HL-60 (cell line): ENCODE data around the gene PALLD.

Experiments used
- DNase-seq, 2 experiments: peaks; one replicate each; pipeline ENCODE4 v3.0.0-alpha.2; 2010 to 2020; ENCODE audit warnings: low read depth in 1 of 2, low spot score in 1 of 2
- H3K27ac ChIP-seq: fragments of 250-450 bp; sonication (Bioruptor Pico); replicated peaks from 2 replicates; pipeline ENCODE4 v1.5.1; 2020; ENCODE audit warnings: mild to moderate bottlenecking, moderate library complexity
- H3K27me3 ChIP-seq: fragments of 250-450 bp; sonication (Bioruptor Pico); 2 replicates; pipeline ENCODE4 v1.5.1; 2021; ENCODE audit warnings: mild to moderate bottlenecking, moderate library complexity; ENCODE audit not compliant: insufficient read depth, poor library complexity, severe bottlenecking
- H3K4me3 ChIP-seq: replicated peaks from 2 replicates; pipeline ENCODE4 v1.5.1; 2011; ENCODE audit warnings: mild to moderate bottlenecking, control low read depth, low read length; ENCODE audit not compliant: insufficient read depth
- CTCF ChIP-seq: IDR thresholded peaks from one replicate; pipeline ENCODE4 v1.5.1; 2011; ENCODE audit warnings: low read length, control low read depth, inconsistent platforms; ENCODE audit not compliant: insufficient read depth
- GABPA ChIP-seq: IDR thresholded peaks from 2 replicates; pipeline ENCODE4 v1.6.1; 2012; ENCODE audit warnings: low read depth
- POLR2AphosphoS5 ChIP-seq: IDR thresholded peaks from 2 replicates; pipeline ENCODE4 v1.6.1; 2012; ENCODE audit warnings: low read depth
- REST ChIP-seq: IDR thresholded peaks from 2 replicates; pipeline ENCODE4 v1.6.1; 2012; ENCODE audit warnings: low read depth; ENCODE audit not compliant: insufficient replicate concordance
- SPI1 ChIP-seq: IDR thresholded peaks from 2 replicates; pipeline ENCODE4 v1.6.1; 2012; ENCODE audit warnings: low read depth, mild to moderate bottlenecking, borderline replicate concordance

PALLD gene

GRCh38 chr4:168536448-168536847, 39.6 kb downstream of the PALLD start:
- DNase-seq = no peak
- TF ChIP-seq POLR2AphosphoS5 (no peak), REST (no peak), SPI1 (no peak), GABPA (no peak), CTCF (no peak)
- Histone ChIP-seq H3K4me3 (no peak overlapping the region), H3K27ac (no peak overlapping the region), H3K27me3 (no peaks in the 10 kb centered on the region)

- H3K27ac ChIP-seq = no peak overlapping the region
- DNase-seq = no peak
- H3K27me3 ChIP-seq = no peaks in the 10 kb centered on the region
- no peak for TF ChIP-seq CTCF
- TF ChIP-seq SPI1 = no peak
- TF ChIP-seq POLR2AphosphoS5 = no peak
- TF ChIP-seq GABPA = no peak
- no peak for TF ChIP-seq REST
- no peak overlapping the region for H3K4me3 ChIP-seq
Measured at GRCh38 chr4:168537086-168537485, 40.2 kb downstream of the PALLD start.

GRCh38 chr4:168537571-168537970, 40.7 kb downstream of the PALLD start:
- Histone ChIP-seq H3K27me3 (no peaks in the 10 kb centered on the region), H3K27ac (no peak overlapping the region), H3K4me3 (no peak overlapping the region)
- TF ChIP-seq GABPA (no peak), REST (no peak), SPI1 (no peak), POLR2AphosphoS5 (no peak), CTCF (no peak)
- no peak for DNase-seq
